DMS53 treated with DMSO at 0.1 percent for 48 hours (cell line): Measurements from ENCODE around the gene SPDYE16.
"Not testable (repeated sequence)": the region's sequence is repeated elsewhere in the genome, so short reads cannot be mapped to it uniquely, and the experiment has no call there.

Experiments used
- DNase-seq: peaks from one replicate; lab custom pipeline; 2025; ENCODE audit not compliant: unreplicated experiment; lab: John Stamatoyannopoulos, UW

The SPDYE16 gene, protein sequence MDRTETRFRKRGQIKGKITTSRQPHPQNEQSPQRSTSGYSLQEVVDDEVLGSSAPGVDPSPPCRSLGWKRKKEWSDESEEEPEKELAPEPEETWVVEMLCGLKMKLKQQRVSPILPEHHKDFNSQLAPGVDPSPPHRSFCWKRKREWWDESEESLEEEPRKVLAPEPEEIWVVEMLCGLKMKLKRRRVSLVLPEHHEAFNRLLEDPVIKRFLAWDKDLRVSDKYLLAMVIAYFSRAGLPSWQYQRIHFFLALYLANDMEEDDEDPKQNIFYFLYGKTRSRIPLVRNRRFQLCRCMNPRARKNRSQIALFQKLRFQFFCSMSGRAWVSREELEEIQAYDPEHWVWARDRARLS

DNA sequence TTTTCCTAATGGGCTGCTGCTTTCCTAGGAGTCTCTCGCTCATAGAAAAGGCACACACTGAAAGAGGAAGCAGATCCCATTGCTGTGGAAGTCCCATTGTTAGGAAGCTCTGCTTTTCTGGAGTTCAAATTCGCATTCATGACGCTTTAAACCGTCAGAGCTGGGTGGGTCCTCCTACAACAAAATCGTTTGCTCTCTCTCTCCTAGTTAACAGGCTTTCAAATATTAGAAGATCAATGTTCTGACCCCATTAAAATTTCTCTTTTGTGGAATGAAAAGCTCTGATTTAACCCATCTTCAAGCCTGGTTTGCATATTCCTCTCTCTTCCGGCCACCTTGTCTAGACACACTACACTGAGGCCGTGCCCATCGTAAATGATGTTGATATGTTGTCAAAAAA lies at the start of gene SPDYE16:
Gene SPDYE16, minus strand, starts transcription at position 101 of the 400 bp plus-strand sequence. CDS start 1,838 bp downstream, outside the sequence.
- DNase-seq, result not testable (repeated sequence)

DNA sequence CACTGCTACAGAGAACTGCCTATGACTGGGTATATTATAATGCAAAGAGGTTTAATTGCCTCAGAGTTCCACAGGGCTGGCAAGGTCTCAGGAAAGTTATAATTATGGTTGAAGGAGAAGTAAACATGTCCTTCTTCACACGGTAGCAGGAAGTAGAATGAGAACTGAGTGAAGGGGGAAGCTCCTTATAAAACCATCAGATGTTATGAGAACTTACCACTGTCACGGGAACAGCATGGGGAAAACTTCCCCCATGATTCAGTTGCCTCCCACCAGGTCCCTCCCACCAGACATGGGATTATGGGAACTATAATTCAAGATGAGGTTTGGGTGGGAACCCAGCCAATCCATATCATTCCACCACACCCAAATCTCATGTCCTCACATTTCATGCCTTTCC lies 49.6 kb upstream of the SPDYE16 start:
- DNase-seq, result not testable (repeated sequence)

DNA sequence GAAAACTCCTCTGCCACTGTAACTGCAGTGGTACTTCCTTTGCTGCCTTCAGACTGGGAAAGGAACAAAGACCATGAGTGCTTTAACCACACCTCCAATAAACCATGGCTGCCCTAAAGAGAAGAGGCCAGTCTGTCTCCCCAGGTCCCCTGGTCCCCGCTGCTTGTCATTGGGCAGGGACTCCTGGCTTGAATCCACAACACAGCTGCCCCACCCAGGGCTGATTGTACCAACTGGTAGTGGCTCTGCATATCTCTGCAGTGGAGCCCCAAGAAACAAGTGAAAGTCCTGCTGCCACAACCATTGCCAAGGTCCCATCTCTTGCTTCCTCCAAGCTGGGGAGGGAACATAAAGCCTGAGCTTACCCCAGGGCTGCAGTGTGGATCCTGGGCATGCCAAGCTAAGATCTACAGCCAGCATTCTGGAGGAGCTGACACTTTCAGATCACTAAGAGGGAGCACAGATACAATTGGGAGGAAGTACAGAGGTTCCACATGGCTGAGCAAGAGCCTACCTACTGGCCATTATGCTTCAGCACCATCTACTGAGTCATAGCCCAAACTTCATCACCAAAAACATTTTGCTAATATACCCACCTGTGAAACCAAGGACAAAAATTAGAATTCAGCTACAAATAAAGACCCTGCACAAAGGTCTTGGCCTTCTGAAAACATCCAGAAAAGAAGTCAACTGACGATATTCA lies 48.7 kb upstream of the SPDYE16 start:
- not testable (repeated sequence) for DNase-seq

DNA sequence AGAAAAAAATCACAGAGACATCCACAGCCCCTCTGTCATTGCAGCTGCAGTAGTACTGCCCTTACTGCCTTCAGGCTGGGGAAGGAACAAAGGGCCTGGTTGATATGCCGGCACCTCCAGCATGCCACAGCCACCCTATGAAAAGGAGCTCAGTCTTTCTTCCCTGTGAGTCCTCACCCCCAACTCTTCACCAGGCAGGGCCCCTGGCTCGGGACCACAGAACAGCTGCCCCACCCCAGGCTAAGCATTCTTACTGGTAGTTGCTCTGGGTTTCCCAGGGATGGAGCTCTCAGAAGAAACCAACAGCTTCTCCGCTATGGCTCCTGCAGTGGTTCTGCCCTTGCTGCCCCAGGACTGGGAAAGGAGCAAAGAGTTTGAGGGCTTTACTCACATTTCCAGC lies 47.9 kb upstream of the SPDYE16 start:
- DNase-seq, result not testable (repeated sequence)

DNA sequence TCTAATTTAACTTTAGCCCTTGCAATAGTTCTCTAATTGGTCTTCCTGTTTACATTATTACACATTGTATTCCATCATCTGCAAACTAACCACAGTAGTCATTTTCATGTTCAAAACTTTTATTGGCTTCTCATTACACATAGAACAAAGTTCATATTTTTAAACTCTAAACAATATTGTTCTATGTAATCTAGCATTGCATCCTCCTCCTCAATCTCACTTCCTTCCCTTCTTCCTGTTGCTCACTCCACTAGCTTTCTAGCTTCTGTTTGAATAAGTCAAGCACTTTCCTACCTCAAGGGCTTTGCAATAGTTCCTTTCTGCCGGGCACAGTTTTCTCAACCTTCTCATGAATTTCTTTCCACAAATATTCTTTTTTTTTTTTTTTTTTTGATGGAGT lies 45.5 kb upstream of the SPDYE16 start:
- DNase-seq, result not testable (repeated sequence)

DNA sequence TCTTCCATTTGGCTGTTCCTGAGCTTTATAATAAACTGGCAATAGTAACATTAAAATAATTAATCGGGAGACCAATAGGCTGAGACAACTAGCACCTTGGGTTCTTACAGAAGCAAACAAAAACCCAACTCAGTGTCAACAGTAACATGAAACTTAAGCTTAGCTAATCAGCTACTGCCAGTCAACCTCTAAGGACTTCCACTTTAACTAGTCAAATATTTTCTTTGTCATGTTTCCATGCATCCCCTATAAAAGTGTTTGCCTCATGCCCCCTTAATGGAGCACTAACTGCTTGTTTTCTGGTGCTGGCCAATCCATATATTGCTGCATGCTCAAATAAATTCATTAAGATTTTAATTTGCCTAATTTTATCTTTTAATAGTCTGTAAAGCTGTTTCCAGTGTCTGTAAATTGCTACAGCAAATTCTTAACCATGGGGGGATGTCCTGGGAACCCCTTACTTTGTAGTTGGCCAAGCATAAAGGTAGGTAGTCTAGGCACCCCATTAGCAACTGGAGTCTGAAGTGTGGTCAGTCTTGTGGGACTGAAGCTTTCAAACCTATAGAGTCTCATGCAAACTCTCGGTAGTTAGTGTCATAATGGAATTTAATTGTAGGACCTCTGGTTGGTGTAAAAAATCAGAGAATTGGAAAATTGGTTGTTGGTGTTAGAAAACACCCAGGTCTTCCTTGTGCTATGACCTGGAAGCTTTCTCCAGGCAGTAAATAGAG lies 43.7 kb upstream of the SPDYE16 start:
- peak; percentile 58 for DNase-seq

DNA sequence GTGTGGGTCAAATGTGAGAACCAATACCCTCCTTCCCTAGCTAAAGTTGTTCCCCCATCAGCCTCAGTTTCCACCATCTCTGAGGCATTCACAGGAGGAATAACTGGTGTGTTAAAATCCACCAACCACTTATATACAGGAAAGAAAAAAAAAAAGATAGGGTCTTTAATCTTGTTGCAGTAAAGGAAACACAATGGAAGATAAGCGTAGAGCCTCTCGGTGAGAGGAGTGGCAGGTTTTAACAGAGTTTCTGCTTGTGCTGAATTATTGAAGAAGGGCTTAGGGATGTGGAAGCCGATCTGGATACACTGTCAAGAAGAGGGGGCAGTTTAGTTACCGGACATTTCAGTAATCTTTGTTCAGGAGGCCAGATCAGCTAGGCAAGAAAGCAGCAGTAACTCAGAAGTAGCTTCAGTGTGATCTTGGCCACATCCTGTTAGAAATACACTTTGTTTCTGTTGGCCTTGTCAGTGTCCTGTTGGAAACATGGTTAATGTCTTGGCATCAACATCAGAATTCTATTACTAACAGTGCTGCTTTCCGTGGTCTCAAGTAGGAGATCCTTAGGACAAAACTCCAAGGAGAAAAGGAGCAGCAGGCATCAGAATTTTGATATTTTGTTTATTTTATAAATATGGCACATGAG lies 40.7 kb upstream of the SPDYE16 start:
- not testable (repeated sequence) for DNase-seq

DNA sequence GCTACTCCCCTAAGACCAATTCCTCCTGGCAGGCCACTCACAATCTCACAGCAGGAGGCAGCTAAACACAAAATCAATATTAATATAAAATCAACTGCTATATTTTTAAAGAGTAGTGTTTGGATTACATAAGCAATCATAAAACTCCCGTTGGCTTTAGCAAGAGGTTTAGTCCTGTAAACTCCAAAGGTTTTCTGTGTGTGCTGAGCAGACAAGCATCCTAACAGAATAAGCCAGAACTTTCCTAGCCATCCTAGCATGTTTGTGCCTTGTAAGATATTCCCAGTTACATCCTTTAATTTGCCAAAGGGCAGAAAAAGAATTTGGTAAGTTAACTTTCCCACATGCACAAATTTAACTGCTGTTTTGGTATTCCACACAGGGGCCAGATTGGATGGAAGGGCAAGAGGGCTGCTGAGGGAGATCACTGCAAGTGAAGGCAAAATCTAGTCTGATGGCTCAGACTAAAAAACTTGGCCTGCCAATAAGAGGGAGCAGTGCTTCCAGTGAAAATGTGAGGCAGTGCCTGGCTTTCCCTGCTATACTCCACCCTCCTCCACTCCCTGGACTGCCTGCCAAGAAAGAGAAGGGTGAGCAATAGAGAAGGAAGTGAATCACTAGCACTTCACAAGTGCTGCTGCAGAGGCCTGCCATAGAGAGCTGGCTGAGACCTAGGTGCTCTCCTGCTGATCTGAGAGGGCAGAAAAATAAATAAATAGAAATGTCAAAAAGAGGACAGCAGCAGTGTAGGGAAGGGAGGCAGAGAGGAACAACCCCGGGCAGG lies 39.9 kb upstream of the SPDYE16 start:
- DNase-seq, result peak; percentile 69

DNA sequence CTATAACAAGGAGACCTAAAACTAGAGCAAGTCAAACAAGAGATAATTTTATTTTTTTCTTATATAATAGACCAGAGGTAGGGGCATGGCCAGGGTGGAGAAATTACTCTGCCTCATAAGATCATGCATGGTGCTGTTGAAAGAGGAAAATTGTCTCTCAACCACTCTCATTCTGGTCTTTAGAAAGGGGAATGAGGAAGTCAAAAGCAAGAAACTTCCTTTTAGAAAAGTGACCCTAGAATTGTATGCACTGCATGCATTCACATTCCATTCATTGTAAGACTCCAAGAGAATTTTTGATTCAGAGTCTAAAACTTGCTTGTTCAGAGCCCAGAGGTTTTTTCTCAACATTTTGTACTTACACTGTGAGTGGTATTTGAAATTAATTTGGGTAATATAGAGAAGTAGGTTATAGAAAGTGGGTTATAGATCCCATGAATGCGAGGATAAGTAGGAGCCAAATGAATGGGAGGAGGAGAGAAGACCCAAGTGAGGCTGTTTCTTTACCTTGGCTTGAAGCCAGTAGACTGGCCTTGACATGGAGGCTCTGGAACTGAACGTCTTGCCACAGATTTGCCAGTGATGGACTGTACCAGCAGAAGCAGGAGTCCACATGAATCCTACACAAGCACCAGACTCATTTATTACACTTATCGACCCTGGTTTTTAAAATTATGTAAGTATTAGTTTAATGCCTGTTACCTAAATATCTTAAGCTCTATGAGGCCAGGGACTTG lies 33.0 kb upstream of the SPDYE16 start:
- not testable (repeated sequence) for DNase-seq

DNA sequence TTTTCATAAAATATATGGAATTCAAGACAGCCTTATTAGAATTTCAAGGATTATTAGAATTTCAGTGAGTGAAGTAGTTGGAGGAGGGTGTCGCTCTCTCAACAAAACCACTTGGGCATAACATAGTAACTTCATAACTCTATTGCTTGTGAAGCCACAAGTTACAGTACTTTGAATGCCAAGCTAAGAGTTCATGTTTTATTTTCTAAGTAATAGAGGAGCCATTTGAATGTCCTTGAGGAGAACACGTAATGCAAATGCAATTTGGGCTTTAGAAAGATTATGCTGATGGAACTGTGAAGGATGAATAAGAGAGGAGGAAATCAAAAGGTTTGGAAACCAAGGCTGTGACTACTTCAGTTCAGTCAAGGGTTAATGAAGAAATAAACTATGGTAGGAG lies 32.3 kb upstream of the SPDYE16 start:
- DNase-seq, result not testable (repeated sequence)

DNA sequence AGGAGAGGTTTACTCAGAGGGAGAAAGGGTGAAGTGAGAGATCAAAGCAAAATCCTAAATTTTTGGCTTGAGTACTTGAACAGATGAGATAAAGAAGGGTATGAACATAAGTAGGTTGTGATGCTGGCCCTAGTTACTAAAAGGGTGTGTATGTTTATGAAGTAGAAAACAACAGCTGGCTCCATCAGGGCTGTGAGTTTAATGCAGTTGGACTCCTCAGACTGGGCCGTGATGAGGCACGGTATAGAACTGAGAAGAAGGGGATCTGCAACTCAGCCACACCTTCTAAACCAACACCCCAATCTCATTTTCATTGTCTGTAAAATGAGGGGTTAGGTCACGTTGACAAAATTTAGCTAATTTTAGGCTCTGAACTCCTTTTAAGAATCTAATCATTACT lies 29.2 kb upstream of the SPDYE16 start:
- not testable (repeated sequence) for DNase-seq

DNA sequence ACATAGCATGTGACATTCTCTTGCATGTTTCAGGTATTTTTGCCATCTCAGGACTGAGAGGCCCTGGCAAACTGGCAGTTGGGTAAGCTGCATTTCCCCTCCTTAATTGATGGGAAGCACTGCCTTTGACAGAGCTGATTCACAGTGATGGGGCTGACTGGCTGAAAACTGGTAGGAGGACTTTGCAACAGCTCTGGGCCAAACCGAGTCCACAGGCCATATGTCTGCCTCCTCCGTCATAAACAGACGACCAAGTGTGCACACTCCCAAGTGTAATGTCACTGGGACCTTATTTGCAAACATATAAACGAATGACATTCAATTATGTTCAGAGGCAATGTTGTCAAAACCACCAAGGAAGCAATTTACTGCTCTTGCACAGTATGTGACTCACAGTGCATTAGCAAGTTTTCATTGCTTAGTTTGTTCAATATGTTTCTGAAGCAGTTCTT lies 27.3 kb upstream of the SPDYE16 start:
- not testable (repeated sequence) for DNase-seq

DNA sequence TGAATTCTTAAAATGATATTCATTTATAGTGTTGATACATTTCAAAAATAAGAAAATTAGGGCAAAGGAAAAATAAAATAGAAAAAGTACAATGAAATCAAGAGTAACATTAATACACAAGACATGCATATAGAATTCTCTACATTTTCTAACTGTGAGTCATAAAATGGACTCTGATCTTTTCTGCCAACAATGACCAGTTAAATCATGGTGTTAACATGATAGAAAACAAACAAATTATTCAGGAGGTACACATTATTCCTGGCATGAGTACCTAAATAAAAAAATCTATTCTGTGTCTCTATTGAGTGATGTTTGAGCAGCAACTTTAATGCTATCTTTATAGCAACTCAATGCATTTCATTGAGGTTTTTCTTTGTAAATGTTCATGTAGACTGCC lies 25.6 kb upstream of the SPDYE16 start:
- peak; percentile 38 for DNase-seq

DNA sequence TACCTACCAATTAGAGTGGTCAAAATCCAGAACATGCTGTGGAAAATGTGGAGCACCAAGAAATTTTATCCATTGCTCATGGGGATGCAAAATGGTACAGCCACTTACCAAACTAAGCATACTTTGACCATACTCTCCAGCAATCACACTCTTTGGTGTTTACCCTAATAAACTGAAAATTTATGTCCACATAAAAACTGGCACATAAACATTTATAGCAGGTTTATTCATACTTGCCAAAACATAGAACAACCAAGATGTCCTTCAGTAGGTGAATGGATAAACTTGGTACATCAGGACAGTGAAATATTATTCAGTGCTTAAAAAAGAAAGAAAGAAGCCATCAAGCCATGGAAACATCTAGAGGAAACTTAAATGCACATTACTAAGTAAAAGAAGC lies 24.7 kb upstream of the SPDYE16 start:
- DNase-seq, result not testable (repeated sequence)

DNA sequence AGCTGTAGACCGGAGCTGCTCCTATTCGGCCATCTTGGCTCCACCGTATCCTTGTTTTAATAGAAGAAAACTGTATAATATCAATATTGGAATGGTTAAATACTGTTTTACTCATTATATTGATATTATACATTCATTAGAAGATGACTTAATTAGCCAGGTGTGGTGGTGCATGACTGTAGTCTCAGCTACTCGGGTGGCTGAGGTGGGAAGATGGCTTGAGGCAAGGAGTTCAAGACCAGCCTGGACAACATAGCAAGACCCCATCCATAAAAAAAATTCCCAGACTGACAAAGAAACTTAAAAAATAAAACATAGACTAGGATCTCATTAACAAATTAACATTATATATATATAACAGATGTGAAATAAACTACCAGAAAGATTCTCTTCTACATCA lies 24.2 kb upstream of the SPDYE16 start:
- DNase-seq, result not testable (repeated sequence)

DNA sequence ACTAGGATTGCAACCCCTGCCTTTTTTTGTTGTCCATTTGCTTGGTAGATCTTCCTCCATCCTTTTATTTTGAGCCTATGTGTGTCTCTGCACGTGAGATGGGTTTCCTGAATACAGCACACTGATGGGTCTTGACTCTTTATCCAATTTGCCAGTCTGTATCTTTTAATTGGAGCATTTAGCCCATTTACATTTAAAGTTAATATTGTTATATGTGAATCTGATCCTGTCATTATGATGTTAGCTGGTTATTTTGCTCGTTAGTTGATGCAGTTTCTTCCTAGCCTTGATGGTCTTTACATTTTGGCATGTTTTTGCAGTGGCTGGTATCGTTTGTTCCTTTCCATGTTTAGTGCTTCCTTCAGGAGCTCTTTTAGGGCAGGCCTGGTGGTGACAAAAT lies 21.9 kb upstream of the SPDYE16 start:
- DNase-seq, result not testable (repeated sequence)

DNA sequence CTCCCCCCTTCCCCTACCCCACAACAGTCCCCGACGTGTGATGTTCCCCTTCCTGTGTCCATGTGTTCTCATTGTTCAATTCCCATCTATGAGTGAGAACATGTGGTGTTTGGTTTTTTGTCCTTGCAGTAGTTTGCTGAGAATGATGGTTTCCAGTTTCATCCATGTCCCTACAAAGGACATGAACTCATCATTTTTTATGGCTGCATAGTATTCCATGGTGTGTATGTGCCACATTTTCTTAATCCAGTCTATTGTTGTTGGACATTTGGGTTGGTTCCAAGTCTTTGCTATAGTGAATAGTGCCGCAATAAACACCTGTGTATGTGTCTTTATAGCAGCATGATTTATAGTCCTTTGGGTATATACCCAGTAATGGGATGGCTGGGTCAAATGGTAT lies 18.2 kb upstream of the SPDYE16 start:
- not testable (repeated sequence) for DNase-seq

DNA sequence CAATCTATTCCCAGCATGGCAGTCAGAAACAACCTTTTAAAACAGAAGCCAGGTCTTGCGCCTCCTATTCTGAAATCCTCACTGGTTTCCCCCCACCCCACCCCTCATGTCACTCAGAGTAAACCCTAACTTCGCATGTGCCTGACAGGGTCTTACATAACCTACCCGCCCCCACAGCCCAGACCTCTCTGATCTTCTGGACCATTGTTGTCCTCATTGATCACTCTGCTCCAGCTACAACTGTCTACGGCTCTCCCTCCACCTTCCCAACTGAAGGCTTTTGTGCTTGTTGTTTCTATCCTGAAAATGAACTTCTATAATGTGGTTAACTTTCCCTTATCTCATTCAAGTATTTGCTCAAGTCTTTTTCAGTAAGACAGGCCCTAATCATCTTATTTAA lies 17.1 kb upstream of the SPDYE16 start:
- DNase-seq, result not testable (repeated sequence)

DNA sequence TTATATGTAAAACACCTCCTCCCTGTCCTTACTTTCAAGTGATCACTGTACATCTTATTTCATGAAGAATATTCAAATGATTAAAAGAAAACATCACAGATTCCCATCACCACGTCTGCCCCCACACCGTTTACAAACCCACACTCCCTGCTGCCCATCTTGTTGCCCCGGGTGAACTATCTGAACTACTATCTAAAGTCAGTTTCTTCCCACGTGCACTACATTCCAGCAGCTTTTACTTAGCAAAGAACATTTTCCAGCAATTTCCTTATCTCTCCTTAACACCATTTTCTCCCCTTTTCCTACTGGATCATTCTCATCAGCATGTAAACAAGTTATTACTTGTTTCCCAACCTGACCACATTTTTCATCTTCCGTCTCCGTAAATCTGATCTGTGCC lies 16.6 kb upstream of the SPDYE16 start:
- not testable (repeated sequence) for DNase-seq

DNA sequence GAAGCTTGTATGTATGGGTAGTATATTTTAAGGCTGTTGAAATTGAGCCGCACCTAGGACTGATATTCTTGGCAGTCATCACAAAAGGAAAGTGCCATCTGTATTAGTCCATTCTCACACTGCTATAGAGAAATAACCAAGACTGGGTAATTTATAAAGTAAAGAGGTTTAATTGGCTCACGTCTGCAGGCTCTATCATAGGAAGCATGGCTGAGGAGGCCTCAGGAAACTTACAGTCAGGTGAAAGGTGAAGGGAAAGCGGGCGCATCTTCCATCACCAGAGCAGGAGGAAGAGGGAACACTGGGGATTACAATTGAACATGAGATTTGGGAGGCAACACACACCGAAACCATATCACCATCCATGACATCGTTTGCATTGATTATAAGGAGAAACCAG lies 8.9 kb upstream of the SPDYE16 start:
- DNase-seq, result not testable (repeated sequence)
